GM19467 (cell line): ENCODE measurements around the gene IFT20.

Experiments
- ATAC-seq: cut with Tn5 transposase; IDR thresholded peaks from one replicate; pipeline ENCODE4 v1.9.1; 2021; ENCODE audit warnings: mild to moderate bottlenecking, moderate library complexity; ENCODE audit not compliant: unreplicated experiment

IFT20 gene

GRCh38 chr17:28338056-28338768, 2.9 kb upstream of the IFT20 start:
- ATAC-seq: no peak

GRCh38 chr17:28335959-28336871, 943 bp upstream of the IFT20 start:
- ATAC-seq: no peak

- peak; percentile 0 for ATAC-seq
Observed at GRCh38 chr17:28334666-28335200, 539 bp downstream of the IFT20 start.

- no peak for ATAC-seq
Observed at GRCh38 chr17:28334171-28334570, 1.1 kb downstream of the IFT20 start.

DNA sequence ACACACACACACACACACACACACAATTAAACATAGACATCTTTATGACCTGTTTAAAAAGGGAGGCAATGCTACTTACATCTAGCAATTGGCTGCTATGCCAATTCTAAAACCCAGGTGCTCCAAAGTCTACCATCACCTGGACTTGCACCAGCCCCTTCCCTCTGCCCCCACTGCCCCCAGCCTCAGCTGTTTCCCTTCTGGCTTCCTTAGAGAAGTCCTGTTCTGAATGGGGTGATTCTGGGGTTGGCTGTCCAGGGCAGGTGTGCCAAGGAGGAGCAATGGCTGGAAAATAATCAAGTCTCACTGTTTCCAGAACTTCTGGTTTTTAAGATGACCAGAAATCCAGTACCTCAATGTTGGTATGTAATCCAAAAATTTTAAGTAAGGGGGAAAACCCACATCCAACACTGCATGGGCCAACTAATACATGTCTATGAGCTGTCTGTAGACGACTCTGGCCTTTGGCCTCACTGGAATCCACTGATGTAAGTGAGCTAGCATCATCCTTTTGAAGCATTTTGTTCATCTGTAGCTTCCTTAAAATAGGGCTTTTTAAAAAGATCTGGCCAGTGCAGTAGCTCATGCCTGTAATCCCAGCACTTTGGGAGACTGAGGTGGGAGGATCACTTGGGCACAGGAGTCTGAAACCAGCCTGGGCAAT, 2.1 kb downstream of the IFT20 start:
- no peak for ATAC-seq

GRCh38 chr17:28331891-28332420, 3.3 kb downstream of the IFT20 start:
- ATAC-seq: no peak

DNA sequence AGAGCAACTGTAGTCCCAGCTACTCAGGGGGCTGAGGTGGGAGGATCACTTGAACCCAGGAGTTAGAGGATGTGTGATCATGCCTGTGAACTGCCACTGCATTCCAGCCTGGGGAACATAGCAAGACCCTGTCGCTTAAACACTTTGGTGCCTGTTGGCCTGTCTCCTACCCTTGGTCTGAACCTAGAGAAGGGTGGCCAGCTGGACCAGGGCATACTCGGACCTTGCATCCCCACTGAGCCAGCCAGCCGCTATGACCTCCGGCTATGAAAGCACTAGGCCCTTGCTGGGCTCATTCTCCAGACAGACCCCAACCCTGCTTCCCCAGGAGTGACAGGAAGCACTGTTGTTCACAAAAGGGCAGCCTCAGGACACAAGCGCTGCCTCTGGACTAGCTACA, 4.6 kb downstream of the IFT20 start:
- ATAC-seq: no peak

DNA sequence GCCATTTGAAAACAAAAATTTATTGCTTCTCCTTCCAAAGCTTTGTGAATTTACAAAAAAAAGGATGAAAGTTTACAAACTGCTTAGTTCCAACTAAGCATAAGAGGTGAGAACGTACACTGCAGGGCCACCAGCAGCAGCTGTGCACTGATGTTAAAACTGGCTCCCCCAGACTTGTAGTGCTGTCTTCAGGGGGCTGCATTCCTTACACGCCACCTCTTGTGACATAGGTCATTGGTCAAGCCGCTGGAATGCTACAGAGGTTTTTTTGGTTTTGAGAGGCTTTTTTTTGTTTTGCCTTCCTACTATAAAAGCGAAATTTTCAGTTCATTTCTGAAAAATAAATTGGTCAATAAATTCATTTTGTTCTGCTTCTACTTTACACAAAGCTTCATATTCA, 6.9 kb downstream of the IFT20 start:
- ATAC-seq: no peak

DNA sequence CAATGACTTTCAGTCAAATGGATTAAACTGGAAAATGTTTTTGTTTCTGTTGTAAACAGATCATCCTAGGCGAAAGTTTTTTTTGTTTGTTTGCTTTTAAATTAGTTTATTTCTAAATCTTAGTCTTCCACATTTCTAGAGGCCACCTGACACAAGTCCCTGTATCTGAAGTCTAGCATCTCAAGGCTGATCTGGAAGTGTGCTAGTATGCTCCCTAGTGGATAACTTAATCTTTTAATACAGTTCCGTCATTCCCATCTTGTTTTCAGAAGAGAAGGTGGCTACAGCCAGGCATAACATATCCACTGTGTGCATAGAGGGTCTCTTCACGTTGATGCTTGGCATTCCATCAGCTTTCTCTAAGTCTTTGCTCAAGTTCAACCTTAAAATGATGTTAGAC, 7.6 kb downstream of the IFT20 start:
- ATAC-seq: no peak

DNA sequence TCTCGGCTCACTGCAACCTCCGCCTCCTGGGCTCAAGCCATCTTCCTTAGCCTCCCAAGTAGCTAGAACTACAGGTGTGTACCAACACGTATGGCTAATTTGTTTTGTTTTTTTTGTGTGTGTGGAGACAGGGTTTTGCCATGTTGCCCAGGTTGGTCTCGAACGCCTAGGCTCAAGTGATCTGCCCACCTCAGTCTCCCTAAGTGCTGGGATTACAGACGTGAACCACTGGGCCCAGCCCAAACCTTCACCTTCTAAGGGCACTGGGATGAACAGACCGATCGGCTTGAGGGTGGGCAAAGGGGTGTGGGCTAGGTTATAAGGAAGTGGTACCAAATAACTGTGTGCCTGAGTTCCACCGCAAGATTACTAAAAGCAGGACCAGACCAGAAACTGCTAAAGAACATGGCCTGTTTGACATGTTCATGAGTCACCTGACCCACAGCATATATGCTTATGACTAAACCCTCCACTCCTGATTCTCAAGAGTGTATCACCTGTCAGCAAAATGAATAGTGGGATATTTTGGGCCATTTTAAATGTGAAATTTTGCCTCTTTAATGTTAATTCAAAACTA, 8.2 kb downstream of the IFT20 start:
- no peak for ATAC-seq

GRCh38 chr17:28326114-28326513, 9.2 kb downstream of the IFT20 start:
- ATAC-seq: no peak

- ATAC-seq: no peak
Observed at GRCh38 chr17:28325211-28325610, 10.1 kb downstream of the IFT20 start.

DNA sequence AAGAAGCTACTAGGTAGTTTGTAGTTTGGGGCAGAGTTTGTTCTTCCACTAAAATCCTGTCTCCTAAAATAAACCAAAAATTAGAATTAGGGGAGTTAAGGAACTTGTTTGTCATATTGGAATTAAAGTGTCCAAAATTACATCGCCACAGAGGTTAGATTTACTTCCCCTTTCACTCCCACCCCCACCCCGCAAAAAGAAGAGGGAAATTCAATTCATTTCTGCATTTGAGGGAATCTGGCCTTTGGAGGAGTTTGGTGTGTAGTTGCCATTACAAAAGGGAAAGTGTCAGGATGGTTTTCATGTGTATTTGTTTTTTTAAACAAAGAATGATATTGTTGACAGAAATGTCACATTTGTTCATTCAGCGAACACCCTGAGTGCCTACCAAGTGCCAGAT, 10.5 kb downstream of the IFT20 start:
- no peak for ATAC-seq

GRCh38 chr17:28324267-28324745, 11.0 kb downstream of the IFT20 start:
- ATAC-seq: no peak

DNA sequence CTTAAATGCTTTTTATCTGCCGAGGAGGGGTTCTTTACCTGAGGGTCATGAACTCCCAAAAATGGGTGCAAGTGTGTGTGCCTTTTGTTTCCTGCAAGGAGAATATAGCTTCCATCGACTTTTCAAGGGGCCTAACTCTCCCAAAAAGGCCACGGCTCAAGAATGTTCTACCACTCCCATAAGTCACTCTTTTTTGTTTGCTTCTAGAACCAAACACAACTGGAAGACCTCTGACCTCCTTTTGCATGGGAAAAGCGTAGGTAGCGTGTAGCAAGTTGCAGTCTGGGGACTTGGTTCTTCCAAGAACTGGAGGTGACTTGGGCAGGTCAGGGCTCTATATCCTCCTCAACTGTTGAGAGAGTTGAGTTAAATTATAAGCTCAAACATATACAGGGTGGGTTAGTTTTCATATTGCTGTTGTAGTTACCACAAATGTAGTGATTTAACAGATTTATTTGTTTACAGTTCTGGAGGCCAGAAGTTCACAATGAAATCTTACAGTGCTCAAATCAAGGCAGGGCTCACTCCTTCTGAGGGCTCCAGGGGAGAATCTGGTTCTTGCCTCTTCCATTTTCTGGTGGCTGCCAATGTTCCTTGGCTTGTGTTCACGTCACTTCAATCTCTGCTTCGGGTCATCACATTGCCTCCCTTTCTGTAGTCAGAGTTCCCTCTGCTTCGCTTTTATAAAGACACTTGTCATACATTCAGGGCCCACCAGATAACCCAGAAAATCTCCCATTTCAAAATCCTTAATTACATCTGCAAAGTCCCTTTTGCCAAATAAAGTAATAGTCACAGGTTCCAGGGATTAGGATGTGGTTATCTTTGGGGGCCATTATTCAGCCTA, 14.8 kb downstream of the IFT20 start:
- no peak for ATAC-seq

DNA sequence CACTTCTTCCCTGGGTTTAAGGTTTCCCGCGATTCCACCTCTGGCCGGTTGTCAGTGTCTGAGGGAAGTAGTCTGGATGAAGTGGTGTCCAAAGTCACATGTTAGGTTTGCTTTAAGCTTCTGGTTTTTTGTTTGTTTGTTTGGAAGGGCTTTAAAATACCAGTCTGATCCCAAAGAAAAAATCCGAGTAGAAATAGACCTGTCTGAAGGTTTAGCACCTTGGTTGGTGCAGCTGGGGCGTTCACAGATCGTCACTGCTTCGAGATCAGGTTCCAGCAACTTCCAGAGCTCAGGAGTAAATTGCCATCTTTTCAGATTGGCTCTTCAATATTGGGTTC, 15.7 kb downstream of the IFT20 start:
- no peak for ATAC-seq

DNA sequence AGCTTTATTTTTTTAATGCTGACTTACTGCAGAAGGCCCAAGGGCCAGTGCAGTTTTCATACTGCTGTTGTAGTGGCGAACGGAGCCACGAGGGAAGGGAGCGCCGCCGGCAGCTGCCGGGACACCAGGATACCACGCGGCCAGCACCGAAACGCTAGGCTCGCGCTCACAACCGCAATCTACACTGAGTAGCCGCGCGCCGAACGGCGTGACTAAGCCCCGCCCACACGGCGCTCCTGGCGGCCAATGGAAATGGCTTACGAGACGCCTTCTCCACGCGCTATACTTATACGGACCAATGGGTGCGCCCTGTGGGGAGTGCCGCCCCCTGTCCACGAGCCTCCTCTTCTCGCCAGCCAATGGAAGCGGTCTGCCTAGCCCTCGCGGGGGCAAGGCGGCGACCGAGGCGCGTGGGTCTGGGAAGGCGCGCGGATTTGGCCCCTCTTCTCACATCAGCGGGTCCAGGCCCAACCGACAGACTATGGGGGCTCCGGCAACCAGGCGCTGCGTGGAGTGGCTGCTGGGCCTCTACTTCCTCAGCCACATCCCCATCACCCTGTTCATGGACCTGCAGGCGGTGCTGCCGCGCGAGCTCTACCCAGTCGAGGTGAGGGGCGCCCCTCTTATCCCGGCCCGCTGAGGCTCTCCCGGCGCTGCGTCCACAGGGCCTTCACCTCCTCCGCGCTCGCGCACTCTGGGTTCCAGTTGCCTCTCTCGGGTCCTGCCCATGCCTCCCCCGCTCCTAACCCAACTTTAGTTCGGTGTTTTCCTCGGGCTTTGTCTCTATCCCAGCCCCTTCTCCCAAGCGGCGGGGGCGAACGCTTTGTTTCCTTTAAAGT, 16.3 kb downstream of the IFT20 start, which contains the start of gene TMEM97:
Gene TMEM97, plus strand, starts transcription at position 442 of the 839 bp plus-strand sequence. Its CDS starts 40 bp downstream, at position 482.
- peak; percentile 95 for ATAC-seq

GRCh38 chr17:28317966-28318758, 17.1 kb downstream of the IFT20 start:
- ATAC-seq: no peak
